Neural progenitor cell (in vitro differentiated cells): Measurements from ENCODE around the gene DCUN1D4. TPM values are rescaled to one million over a fixed set of nuclear protein-coding genes. Genes with fewer than 3 reads are reported as not detected.

Experiments used
- DNase-seq: peaks from one replicate; pipeline ENCODE4 v3.0.0-alpha.2; 2016; ENCODE audit warnings: low spot score
- H2AFZ ChIP-seq: fragments of 200-600 bp; sonication (generic); replicated peaks from 2 replicates; pipeline ENCODE4 v1.6.1; 2016; ENCODE audit warnings: antibody characterized with exemption
- H3F3A ChIP-seq: fragments of 200-600 bp; sonication (generic); 2 replicates; pipeline ENCODE4 v1.6.1; 2016; ENCODE audit warnings: antibody characterized with exemption, low read depth
- H3K27ac ChIP-seq: fragments of 200-600 bp; sonication (generic); 2 replicates; pipeline ENCODE4 v1.5.1; 2016; ENCODE audit warnings: mild to moderate bottlenecking
- H3K27me3 ChIP-seq: fragments of 200-600 bp; sonication (generic); 2 replicates; pipeline ENCODE4 v1.6.1; 2016; ENCODE audit warnings: mild to moderate bottlenecking, moderate library complexity
- H3K36me3 ChIP-seq: fragments of 200-600 bp; sonication (generic); 2 replicates; pipeline ENCODE4 v1.5.1; 2016
- H3K4me1 ChIP-seq: fragments of 200-600 bp; sonication (generic); 2 replicates; pipeline ENCODE4 v1.6.1; 2016; ENCODE audit warnings: mixed run types
- H3K4me2 ChIP-seq: fragments of 200-600 bp; sonication (generic); 2 replicates; pipeline ENCODE4 v1.6.1; 2016
- H3K4me3 ChIP-seq: fragments of 200-600 bp; sonication (generic); 2 replicates; pipeline ENCODE4 v1.5.1; 2016
- H3K79me2 ChIP-seq: fragments of 200-600 bp; sonication (generic); 2 replicates; pipeline ENCODE4 v1.6.1; 2016; ENCODE audit warnings: low read depth
- H3K9ac ChIP-seq: fragments of 200-600 bp; sonication (generic); 2 replicates; pipeline ENCODE4 v1.6.1; 2016
- H3K9me3 ChIP-seq: fragments of 200-600 bp; sonication (generic); 2 replicates; pipeline ENCODE4 v1.5.1; 2016; ENCODE audit warnings: low read depth
- H4K20me1 ChIP-seq: fragments of 200-600 bp; sonication (generic); 2 replicates; pipeline ENCODE4 v1.6.1; 2016; ENCODE audit warnings: low read depth
- H3K27ac Mint-ChIP-seq: 3 replicates; pipeline ENCODE4 v1.8.0; 2021; ENCODE audit warnings: mixed read lengths
- H3K27me3 Mint-ChIP-seq: 2 replicates; pipeline ENCODE4 v1.8.0; 2022; ENCODE audit warnings: low read depth, mild to moderate bottlenecking, inconsistent platforms, moderate library complexity, mixed read lengths; ENCODE audit not compliant: insufficient read depth
- H3K36me3 Mint-ChIP-seq: 3 replicates; pipeline ENCODE4 v1.8.0; 2021; ENCODE audit warnings: mixed read lengths
- H3K4me1 Mint-ChIP-seq: 3 replicates; pipeline ENCODE4 v1.8.0; 2021; ENCODE audit warnings: mixed read lengths
- H3K4me3 Mint-ChIP-seq: 3 replicates; pipeline ENCODE4 v1.8.0; 2021; ENCODE audit warnings: mild to moderate bottlenecking, moderate library complexity, mixed read lengths
- H3K9me3 Mint-ChIP-seq: 3 replicates; pipeline ENCODE4 v1.8.0; 2020; ENCODE audit warnings: mixed read lengths
- EZH2 ChIP-seq: fragments of 200-600 bp; sonication (generic); IDR thresholded peaks from 2 replicates; pipeline ENCODE4 v1.6.1; 2017; ENCODE audit warnings: antibody characterized with exemption, mild to moderate bottlenecking, moderate library complexity
- EZH2phosphoT487 ChIP-seq: fragments of 200-600 bp; sonication (generic); IDR thresholded peaks from 2 replicates; pipeline ENCODE4 v1.6.1; 2017; ENCODE audit warnings: antibody characterized with exemption
- total RNA-seq: library from RNA; depleted of rRNA; stranded (reverse); fragments of >200 nt; gene quantifications from 2 replicates; pipeline ENCODE4 v1.2.3, GENCODE V29; 2015; ENCODE audit warnings: low replicate concordance
- TF ChIP-seq, protein P1 (sequence below): fragments of 200-600 bp; sonication (generic); IDR thresholded peaks from 2 replicates; pipeline ENCODE4 v1.5.1; 2017; ENCODE audit warnings: antibody characterized with exemption, mild to moderate bottlenecking

Gene DCUN1D4
- total RNA-seq: 98.7 and 180 TPM in 2 replicates

- Histone ChIP-seq H3K4me1 (peaks cover 35% of the 10 kb centered on the region), H3K27me3 (peaks cover 13% of the 10 kb centered on the region), H3K36me3 (no peaks in the 10 kb centered on the region), H2AFZ (peak within 1 kb of the TSS; percentile 90), H3K9me3 (no peaks in the 10 kb centered on the region), H3K4me3 (peak within 1 kb of the TSS; percentile 91), H3F3A (peaks cover 22% of the 10 kb centered on the region), H3K9ac (peak within 1 kb of the TSS; percentile 33), H3K27ac (peak within 1 kb of the TSS; percentile 88), H4K20me1 (peaks cover 28% of the 10 kb centered on the region), H3K4me2 (peak within 1 kb of the TSS; percentile 96), H3K79me2 (peaks cover 41% of the 10 kb centered on the region)
- Mint-ChIP-seq H3K4me3 (peak within 1 kb of the TSS; percentile 95), H3K36me3 (no peaks in the 10 kb centered on the region), H3K27me3 (peaks cover 9% of the 10 kb centered on the region), H3K9me3 (no peaks in the 10 kb centered on the region), H3K4me1 (peaks cover 22% of the 10 kb centered on the region), H3K27ac (peak within 1 kb of the TSS; percentile 55)
- TF ChIP-seq, protein P1, sequence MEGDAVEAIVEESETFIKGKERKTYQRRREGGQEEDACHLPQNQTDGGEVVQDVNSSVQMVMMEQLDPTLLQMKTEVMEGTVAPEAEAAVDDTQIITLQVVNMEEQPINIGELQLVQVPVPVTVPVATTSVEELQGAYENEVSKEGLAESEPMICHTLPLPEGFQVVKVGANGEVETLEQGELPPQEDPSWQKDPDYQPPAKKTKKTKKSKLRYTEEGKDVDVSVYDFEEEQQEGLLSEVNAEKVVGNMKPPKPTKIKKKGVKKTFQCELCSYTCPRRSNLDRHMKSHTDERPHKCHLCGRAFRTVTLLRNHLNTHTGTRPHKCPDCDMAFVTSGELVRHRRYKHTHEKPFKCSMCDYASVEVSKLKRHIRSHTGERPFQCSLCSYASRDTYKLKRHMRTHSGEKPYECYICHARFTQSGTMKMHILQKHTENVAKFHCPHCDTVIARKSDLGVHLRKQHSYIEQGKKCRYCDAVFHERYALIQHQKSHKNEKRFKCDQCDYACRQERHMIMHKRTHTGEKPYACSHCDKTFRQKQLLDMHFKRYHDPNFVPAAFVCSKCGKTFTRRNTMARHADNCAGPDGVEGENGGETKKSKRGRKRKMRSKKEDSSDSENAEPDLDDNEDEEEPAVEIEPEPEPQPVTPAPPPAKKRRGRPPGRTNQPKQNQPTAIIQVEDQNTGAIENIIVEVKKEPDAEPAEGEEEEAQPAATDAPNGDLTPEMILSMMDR: peak; percentile 45
- TF ChIP-seq EZH2phosphoT487: no peak
- DNase-seq: peak; percentile 100
Measured at GRCh38 chr4:51842554-51843308, at the start of gene DCUN1D4. TSS of gene DCUN1D4 (plus strand) at chr4:51843153. CDS start at chr4:51843243, 90 bp downstream.

GRCh38 chr4:51820443-51821234 is 22.3 kb upstream of the DCUN1D4 start:
- Histone ChIP-seq H3K36me3 (no peaks in the 10 kb centered on the region), H2AFZ (no peak overlapping the region), H3K4me2 (no peak overlapping the region), H3K27ac (no peak overlapping the region), H3K27me3 (no peaks in the 10 kb centered on the region), H3K9me3 (peaks cover 22% of the 10 kb centered on the region), H3K79me2 (no peaks in the 10 kb centered on the region), H3K4me1 (no peaks in the 10 kb centered on the region), H3F3A (no peaks in the 10 kb centered on the region), H3K9ac (no peak overlapping the region), H3K4me3 (no peak overlapping the region), H4K20me1 (no peaks in the 10 kb centered on the region)
- Mint-ChIP-seq H3K4me3 (no peak overlapping the region), H3K27me3 (peaks cover 2% of the 10 kb centered on the region), H3K9me3 (peaks cover 39% of the 10 kb centered on the region), H3K36me3 (no peaks in the 10 kb centered on the region), H3K27ac (no peak overlapping the region), H3K4me1 (no peaks in the 10 kb centered on the region)
- TF ChIP-seq, protein P1: no peak
- no peak for TF ChIP-seq EZH2phosphoT487
- TF ChIP-seq EZH2: no peak
- no peak for DNase-seq

- DNase-seq: no peak
- Histone ChIP-seq H3K4me3 (no peak overlapping the region), H3K4me2 (no peak overlapping the region), H2AFZ (no peak overlapping the region), H3K27ac (no peak overlapping the region), H3K36me3 (no peaks in the 10 kb centered on the region), H3K79me2 (no peaks in the 10 kb centered on the region), H4K20me1 (no peaks in the 10 kb centered on the region), H3F3A (no peaks in the 10 kb centered on the region), H3K9me3 (peaks cover 16% of the 10 kb centered on the region), H3K9ac (no peak overlapping the region), H3K4me1 (no peaks in the 10 kb centered on the region), H3K27me3 (no peaks in the 10 kb centered on the region)
- H3K36me3 Mint-ChIP-seq: no peaks in the 10 kb centered on the region
- TF ChIP-seq EZH2 (no peak), EZH2phosphoT487 (no peak)
- no peak overlapping the region for H3K27ac Mint-ChIP-seq
- H3K27me3 Mint-ChIP-seq: no peaks in the 10 kb centered on the region
- peaks cover 13% of the 10 kb centered on the region for H3K9me3 Mint-ChIP-seq
- no peak overlapping the region for H3K4me3 Mint-ChIP-seq
- no peaks in the 10 kb centered on the region for H3K4me1 Mint-ChIP-seq
Measured at GRCh38 chr4:51825341-51825740, 17.6 kb upstream of the DCUN1D4 start.
